Muscle of arm (tissue), 12 donors: ENCODE measurements around the gene RAB26. TPM values are rescaled to one million over a fixed set of nuclear protein-coding genes. Genes with fewer than 3 reads are reported as not detected.

Source experiments
- DNase-seq: peaks from one replicate; pipeline ENCODE4 v3.0.0-alpha.2; 2013
- polyA plus RNA-seq, 12 donors: library from polyadenylated mRNA; unstranded; fragments of 120-200 nt; gene quantifications; one replicate each; pipeline ENCODE4 v1.2.1, GENCODE V29; 2013; ENCODE audit not compliant: insufficient read length in 12 of 12

Gene RAB26
- polyA plus RNA-seq, 12 donors = 0.27 to 1.9 (median 0.78) TPM; not detected in 2

DNA sequence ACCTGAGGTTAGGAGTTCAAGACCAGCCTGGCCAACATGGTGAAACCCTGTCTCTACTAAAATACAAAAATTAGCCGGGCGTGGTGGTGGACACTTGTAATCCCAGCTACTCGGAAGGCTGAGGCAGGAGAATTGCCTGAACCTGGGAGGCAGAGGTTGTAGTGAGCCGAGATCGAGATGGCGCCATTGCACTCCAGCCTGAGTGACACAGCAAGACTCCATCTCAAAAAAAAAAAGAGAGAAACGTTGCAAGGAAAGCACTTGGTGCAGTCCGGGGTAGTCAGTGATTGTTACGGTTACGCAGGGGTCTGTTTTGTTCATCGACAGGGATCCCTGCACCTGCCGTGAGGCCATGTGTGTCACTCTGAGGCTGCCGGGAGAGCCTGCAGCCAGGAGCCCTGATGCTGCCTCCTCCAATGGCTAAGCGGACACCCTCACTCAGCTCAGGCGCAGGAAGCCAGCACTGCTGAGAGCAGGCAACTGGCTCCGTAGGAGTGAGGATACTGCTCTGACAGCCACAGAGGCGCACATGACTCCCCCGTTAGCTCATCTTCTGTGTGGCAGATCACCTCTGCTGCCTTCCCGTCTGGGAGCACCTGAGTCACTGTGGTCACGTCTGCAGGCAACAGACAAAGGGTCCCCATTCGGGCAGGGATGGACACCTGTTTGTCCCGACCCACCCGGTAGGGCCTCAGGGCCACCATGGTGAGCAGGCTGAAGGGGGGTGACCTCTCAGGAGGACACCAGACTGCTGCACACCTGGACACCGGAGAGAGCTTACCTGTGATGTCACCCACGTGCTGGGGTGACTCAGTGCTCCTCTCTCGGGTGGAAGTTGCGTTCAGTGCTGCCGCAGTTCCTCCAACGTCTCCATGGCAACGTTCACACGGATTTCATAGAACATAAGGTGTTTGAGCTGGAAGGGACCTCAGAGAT is 5.2 kb upstream of the RAB26 start:
- no peak for DNase-seq

DNA sequence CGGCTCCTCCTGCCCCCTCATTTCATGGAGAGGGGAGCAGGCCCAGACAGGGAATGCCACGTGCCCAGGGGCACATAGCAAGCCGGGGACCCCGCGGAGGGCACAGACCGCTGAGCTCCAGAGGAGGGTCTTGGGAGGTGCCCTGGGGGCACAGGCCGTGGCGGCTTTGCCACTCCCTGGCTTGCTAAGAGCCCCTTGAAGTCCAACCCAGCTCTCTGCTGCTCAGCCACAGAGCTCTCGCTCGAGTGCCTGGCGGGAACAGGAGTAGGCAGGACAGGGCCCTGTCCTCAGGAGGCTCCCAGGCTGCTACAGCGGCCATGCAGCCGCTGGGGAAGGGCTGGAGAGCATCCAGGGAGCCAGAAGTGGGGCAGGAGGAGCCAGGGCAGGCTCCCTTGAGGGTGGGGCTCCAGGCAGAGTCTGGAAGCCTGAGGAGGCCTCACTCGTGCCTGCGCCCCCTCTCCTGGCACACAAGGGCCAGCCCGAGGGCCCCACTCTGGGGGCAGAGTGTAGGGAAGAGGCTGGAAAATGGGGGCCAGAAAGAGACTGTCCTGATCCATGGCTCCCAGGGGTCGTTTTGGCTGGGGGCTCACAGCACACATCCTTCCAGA is 4.4 kb upstream of the RAB26 start:
- no peak for DNase-seq

DNA sequence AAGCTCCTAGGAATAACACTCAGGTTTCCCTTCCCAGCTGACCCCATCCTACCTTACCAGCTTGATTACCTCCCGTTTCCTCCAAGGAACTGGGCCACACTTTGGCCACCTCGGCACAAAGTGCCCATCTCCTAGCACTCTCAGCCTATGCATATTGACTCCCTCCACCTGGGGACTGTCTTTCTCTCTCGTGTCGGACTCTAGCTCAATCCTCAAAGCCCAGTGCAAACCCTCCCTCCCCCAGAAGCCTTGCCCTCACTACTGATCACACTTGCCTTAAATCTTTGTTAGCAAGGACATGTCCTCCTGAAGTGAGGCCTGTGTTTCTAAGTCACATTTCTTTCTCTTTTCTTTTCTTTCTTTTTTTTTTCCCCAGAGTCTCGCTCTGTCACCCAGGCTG is 2.6 kb upstream of the RAB26 start:
- no peak for DNase-seq

DNA sequence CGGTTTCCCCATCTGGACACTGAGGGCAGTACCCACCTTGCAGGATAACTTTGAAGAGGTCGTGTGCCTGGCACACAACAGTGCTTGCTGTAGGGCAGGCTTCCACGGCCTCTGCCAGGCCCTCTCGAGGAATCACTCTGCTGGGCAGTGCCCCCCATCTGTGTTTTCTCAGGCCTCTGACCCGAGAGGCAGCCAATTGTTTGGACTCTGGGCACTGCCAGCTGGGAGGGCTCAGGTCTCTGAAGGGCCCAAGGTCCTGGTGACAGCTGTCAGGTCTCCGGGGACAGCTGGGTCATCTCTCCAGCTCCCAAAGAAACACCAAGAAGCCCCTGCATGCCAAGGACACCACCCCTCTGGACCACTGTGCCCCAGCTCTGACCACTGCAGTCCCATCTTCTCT is 1.0 kb upstream of the RAB26 start:
- no peak for DNase-seq

DNA sequence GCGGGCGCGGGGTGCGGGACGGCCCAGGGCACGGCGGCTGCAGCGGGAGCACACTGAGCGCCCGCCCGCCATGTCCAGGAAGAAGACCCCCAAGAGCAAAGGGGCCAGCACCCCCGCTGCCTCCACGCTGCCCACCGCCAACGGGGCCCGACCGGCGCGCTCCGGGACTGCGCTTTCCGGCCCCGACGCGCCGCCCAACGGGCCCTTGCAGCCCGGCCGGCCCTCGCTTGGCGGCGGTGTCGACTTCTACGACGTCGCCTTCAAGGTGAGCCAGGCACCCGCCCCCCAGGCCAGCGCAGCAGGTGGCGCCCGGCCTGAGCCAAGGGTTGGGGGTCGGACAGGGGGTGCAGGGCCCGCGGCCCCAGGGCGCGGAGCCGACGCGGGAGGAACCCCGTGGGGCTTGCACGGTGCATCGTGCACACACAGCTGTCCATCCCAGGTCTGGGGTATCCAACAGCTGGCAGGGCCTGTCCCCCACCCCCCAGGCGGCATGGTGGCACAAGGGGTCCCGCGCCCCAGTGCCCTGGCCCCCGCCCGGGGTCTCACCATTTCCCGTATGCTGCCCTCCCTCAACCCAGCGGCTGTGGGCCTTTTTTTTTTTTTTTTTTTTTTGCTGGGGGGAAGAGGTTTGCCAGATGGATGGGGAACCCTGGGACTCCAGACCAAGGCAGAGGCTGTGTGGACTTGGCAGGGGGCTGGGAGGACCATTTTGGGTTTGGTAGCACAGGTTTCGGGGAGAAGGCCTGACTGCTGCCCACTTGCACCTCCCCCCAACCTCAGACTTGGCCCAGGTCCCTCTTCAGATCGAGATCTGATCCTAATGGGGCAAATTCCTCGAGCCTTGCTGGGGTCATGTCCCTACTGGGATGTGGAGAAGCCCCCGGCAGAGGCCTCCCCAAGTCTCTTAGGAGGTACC is 547 bp downstream of the RAB26 start:
- DNase-seq = no peak

DNA sequence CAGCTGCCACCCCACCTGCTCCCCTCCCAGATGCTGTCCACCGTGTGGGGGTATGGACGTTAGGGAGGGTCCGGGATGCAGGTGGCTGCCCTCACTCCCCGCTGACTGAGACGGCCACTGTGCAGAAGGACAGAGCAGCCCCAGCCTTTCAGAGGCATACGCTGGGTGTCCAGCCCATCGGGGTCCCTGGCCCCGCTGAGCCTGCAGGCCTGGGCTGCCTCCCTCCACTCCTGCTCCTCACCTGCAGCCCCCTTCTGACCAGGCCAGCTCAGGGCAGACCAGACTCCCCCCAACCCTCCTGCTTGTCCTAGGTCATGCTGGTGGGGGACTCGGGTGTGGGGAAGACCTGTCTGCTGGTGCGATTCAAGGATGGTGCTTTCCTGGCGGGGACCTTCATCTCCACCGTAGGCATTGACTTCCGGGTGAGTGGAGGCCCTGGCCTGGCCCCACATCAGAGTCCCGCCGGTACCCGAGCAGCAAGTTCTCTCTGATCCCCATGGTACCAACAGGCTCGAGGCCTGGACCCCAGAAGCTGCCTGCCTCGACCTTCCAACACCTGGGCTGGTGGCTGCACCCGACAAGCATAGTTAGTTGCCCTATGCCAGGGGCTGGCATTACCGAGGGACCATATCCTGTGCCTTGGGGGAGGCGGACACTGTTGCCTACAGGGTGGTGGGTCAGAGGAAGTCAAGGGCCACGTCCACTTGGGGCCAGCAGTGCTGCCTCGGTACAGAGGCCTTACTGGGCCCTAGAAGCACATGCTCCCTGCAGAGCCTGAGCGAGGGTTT is 1.4 kb downstream of the RAB26 start:
- no peak for DNase-seq

DNA sequence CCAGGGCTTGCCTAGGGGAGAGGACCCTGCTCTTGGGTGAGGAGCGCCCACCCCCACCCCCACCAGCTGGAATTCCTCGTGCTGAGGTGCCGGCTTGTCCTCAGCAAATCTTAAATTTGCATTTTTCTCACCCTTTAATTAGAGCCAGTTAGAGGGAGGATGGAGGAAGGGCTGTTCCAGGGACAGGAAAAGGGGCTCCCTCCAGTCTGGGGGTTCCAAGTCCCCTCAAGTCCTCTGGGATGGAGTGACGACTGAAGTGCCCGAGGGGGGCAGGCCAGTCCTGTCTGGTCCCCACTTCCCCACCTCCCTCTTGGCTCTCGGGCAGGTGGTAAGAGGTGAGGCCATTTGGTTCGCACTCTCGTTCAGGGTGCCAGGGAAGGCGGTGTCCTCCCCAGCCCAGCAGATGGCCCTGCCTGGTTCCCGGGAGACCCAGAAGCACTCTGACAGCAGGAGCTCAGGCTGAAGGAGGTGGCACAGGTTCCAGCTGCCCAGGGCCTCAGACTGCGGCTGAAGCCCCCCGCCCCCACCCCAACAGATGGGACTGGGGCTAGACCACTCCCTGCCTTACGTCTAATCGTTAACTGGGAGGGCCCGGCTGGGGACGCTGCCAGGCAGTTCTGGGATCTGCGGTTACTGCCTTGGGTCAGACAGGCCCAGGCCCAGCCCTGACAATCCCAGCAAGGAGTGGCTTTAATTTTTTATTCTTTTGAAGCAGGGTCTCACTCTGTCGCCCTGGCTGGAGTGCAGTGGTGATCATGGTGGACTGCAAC is 2.2 kb downstream of the RAB26 start:
- DNase-seq = no peak

DNA sequence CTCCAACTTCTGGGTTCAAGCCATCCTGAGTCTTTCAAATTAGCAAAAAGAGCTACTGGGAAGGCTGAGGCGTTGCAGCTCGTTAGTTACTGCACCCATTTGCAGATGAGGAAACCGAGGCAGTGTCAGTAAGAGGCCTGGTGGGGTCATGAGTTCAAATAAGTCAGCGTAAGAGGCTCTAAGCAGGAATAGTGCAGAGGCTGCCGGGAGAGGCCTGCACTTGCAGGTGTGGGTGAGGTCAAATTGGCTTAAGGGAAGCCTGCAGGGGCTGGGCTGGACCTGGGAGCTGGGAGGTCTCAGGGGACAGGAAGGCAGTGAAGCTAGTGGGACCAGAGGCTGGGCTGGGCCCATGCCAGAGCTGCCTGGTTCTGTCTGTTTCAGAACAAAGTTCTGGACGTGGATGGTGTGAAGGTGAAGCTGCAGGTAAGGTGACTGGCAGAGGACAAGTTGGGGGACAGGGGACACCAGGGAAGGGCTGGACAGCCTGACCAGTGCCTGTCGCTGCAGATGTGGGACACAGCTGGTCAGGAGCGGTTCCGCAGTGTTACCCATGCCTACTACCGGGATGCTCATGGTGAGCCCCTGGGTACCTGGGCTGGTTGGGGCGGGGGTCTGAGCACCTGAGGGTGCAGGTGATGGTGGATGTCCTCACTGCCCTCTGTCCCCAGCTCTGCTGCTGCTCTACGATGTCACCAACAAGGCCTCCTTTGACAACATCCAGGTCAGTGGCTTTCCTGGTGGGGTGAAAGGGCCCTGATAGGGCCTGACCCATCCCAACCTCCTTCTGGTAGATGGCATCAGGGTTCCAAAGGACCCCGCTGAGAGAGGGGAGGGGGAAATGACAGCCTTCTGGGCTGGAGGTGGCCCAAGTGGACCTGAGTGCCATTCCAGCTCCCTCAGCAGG is 3.0 kb downstream of the RAB26 start:
- no peak for DNase-seq

DNA sequence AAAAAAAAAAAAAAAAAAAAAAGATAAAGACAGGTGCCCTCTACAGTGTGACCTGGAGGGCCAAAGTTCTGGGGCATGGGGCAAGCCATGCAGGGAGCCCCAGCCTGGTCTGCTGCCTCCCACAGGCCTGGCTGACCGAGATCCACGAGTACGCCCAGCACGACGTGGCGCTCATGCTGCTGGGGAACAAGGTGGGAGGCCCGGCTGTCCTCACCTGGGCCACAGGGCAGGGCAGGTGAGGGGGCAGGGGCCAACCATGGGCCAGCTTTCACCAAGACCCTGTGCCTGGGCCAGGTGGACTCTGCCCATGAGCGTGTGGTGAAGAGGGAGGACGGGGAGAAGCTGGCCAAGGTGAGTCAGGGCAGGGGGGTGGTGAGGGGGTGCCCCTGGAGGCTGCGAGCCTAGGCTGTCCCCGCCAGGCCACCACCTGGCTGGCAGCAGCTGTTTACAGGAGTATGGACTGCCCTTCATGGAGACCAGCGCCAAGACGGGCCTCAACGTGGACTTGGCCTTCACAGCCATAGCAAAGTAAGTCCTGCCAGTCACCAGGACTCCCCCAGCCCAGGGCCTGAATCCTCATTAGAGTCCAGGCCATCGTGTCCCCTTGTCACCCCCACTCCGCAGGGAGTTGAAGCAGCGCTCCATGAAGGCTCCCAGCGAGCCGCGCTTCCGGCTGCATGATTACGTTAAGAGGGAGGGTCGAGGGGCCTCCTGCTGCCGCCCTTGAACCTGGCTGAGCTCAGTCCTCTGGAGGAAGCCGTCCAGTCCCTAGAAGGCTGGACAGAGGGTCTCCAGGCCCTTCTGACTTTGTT is 4.5 kb downstream of the RAB26 start:
- no peak for DNase-seq

DNA sequence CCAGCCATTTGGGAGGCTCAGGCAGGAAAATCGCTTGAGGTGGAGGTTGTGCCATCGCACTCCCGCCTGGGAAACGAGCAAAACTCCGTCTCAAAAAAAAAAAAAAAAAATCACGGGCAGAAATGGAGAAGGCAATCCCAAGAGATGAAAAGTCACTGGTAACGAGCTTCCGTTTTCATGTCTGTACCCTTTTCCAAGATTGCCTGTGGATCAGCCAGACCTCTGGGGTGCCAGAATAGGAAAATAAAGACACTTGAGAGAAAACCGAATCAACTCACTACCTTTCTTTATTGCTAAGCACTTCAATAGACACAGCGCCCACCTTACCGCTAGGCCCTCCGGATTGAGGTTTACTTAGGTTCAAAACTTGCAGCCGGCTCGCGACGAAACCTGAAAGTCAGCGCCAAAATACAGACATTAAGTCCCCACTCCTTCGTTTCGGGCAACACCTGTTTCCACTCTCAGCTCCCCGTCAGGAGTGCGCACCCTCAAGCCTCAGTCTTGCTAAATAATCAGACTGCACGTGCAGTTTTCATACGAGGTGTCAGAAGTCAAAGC is 6.2 kb downstream of the RAB26 start:
- no peak for DNase-seq

DNA sequence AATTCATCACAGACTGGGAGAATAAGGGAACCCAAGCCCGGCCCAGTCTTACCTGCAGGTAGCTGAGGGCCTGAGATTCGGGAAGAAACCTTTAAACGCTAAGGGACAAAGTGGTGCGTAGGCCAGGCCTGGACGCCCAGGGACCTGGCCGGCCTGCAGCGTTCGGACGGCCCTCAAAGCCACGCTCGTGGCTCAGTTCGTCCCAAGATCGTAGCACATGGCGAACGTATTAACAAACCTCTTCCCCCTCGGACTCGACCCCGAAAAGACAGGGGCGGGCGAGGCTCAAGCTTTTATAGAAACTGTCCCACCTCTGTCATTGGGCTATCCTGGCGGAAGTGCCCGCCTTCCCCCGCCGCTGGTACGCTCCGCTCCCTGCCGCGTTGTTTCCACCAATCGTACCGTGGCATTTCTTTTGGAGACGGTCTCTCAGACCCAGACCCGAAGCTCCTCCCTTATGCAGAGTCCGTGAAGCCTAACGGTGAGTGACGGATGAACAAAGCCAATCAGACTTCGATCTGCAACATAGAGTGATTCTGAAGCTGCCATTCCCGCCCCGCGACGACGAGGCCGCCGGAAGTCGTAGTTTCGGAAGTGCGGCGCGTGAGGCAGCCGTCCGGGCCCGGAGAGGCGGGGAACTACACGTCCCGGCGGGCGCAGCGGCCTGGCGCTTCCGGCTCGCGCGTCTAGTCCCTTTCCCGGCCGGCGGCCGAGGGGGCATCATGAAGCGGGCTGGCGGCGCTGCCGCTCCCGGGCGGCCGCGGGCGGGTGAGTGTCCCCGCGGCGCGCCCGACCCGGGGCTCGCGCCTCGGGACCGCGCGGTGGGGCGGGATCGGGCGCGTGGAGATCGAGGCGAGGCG is 6.9 kb downstream of the RAB26 start, which contains the start of gene TRAF7:
Gene TRAF7 (plus strand): TSS at position 692 of the 860 bp plus-strand sequence. CDS start 8,139 bp downstream, outside the sequence.
- peak; percentile 100 for DNase-seq

DNA sequence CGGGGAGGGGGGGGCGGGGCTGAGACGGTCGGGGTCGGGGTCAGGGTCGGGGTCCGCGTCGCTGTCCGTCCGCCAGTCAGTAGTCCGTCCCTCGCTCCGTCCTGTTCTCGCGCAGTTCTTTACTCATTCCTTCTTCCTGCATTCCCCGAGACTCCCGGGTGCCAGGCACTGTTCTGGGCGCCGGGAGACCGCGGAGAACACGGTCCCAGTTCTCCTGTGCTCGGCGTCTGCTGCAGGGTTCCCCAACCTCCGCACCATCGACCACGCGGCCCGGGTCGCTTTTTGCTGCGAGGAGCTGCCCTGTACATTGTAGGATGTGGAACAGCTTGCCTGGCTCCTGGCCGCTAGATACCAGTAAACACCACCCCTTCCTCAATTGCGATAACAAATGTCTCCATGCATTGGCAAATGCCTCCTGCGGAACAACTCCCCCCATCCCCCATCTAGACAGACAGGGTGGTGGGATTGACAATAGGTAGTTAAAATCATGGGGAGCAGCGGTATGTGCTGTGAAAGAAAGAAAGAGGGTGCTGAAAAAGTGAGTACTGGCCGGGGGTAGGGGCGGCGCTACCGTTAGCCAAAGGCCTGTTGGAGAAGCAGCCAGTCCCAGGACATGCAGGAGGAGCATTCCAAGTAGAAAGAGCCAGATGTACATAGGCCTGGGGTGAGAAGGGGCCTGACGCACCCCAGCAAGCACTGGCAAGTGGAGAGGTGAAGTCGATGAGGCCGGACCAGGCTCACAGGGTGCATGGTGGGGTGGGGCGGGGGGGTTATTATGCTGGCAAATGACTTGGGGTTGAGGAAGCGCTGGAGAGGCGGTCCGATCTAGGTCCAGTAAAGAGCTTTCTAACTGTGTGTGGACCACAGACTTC is 7.8 kb downstream of the RAB26 start:
- peak; percentile 61 for DNase-seq

DNA sequence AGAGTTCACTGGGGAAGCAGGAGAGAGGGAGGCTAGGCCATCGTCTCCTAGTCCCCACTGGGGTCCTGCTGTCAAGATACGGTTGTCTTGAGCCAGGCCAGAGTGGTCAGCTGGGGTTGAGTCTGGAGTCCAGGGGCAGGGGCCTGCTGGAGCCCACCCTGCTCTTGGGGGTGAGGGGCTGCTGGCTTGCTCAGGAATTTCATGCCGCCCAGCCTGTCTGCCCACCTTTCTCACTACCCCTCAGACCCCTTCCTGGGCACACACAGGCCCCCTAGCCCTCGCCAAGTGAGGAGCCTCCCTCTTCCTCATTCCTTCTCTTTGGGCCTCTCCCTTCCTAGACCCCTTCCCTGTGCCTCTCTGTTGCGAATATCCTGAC is 8.4 kb downstream of the RAB26 start:
- DNase-seq = no peak

DNA sequence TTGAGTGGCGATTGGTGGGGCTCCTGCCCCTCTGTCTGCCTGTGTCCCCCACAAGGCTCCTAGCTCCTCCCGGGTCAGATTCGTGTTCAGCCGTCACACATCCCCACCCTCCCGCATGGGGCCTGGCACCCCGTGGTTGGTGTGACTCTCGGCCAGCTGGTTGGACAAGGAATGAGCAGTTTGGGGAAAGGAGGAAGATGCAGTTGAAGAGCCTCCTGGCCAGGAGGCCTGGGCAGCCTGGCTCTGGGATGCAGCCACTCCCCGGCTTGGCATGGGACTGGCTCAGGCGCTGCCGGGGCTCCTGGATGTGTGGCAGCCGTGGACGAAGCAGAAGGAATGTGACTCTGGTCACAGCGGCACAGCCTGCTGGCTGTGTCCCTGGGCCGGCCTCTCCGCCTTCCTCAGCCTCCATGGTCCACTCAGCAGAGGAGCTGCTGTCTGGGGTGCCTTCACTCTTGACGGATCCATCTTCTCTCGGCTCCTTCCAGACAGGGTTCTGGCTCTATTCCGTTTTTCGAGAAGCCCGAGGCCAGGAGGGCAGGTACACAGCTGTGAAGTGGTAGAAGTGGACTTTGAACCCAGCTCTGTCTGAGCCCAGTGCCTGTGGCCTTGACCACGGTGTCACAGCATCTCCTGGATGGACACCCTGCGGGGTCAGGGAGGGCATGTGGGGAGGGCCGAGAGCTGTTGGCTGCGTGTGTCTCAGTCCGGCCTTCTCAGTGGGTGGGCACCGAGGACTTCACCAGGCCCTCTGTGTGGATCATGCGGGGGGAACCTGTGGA is 9.2 kb downstream of the RAB26 start:
- no peak for DNase-seq

DNA sequence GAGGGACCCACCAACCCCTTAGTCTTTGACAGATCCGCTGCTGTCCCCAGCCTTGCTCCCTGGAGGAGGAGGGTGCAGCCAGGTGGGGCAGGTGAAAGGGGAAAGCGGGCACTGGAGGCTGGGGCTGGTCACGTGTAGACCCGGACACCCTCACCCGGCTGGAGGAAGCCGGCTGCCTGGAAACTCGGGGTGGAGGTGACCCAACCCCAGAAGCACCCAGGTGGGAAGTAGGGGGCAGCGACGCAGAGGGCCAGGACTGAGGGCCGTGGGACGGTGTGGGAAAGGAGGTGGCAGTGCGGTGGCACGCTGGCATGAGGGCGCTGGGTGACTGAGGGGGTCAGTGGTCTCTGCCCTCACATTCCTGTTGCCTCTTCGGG is 9.8 kb downstream of the RAB26 start:
- DNase-seq = no peak
